Esophagus squamous epithelium (tissue), 5 donors: ENCODE results near the gene CNOT6L. TPM values are rescaled to one million over a fixed set of nuclear protein-coding genes. Genes with fewer than 3 reads are reported as not detected.

ENCODE experiments used
- DNase-seq: peaks from one replicate; lab custom pipeline; 2025; lab: John Stamatoyannopoulos, UW
- H3K27ac ChIP-seq, 4 donors: fragments of 200-600 bp; sonication (generic); one replicate each; pipeline ENCODE4 v1.5.1; 2016 to 2019; ENCODE audit warnings: mild to moderate bottlenecking in 1 of 4
- H3K27me3 ChIP-seq, 4 donors: fragments of 200-600 bp; sonication (generic); 1 replicate in 3 of 4; 2 replicates in 1 of 4; pipeline versions ENCODE4 v1.5.1 to v1.6.0; 2017 to 2021; ENCODE audit warnings: antibody characterized with exemption in 1 of 4
- H3K36me3 ChIP-seq, 3 donors: fragments of 200-600 bp; sonication (generic); one replicate each; pipeline ENCODE4 v1.5.1; 2016 to 2019
- H3K4me1 ChIP-seq, 3 donors: fragments of 200-600 bp; sonication (generic); one replicate each; pipeline ENCODE4 v1.5.1; 2017 to 2019
- H3K4me3 ChIP-seq, 4 donors: fragments of 200-600 bp; sonication (generic); 1 replicate in 3 of 4; 2 replicates in 1 of 4; pipeline ENCODE4 v1.5.1; 2016 to 2019; ENCODE audit warnings: mild to moderate bottlenecking in 2 of 4, moderate library complexity in 1 of 4
- H3K9me3 ChIP-seq, 3 donors: fragments of 200-600 bp; sonication (generic); one replicate each; pipeline ENCODE4 v1.5.1; 2016 to 2019
- CTCF ChIP-seq, 6 experiments: fragments of 450-650 bp in 4 of 6; fragments of 200-600 bp in 2 of 6; sonication (generic) in 2 of 6; IDR thresholded peaks; one replicate each; pipeline ENCODE4 v1.5.1; 2016 to 2019; ENCODE audit warnings: antibody characterized with exemption in 6 of 6, mild to moderate bottlenecking in 4 of 6, moderate library complexity in 4 of 6
- POLR2A ChIP-seq, 4 donors: fragments of 450-650 bp; IDR thresholded peaks; one replicate each; pipeline ENCODE4 v1.6.1; 2017; ENCODE audit warnings: antibody characterized with exemption in 4 of 4, mild to moderate bottlenecking in 4 of 4, moderate library complexity in 3 of 4
- WGBS, 2 donors: methylation state at CpG; one replicate each; pipeline ENCODE4 v1.1.5; 2018; 5-methylcytosine and 5-hydroxymethylcytosine counted together
- intact Hi-C: fragments of 100-400 bp; cut with DNase I; formaldehyde crosslinking; loops from one replicate; pipeline ENCODE4 v1.15.0; 2022
- total RNA-seq, 4 donors: library from RNA; depleted of rRNA; stranded (reverse); fragments of >200 nt; gene quantifications; one replicate each; pipeline ENCODE4 v1.1.0, GENCODE V29; 2016
- donor health status: DM: yes; HTN: yes; CAD: no.

The CNOT6L gene
- total RNA-seq, 4 donors from 2014 or later = 8.5 to 33.6 (median 15.7) TPM

- no peak for DNase-seq
- Histone ChIP-seq H3K4me3 (peak overlapping the region; percentile 74 to 96 (median 91)), H3K27ac (peak overlapping the region; percentile 96 to 100 (median 98)), H3K27me3 (no peaks in the 10 kb centered on the region), H3K9me3 (no peaks in the 10 kb centered on the region), H3K4me1 (peaks cover 0 to 65% (median 26%) of the 10 kb centered on the region in 3 donors), H3K36me3 (no peaks in the 10 kb centered on the region)
- TF ChIP-seq CTCF (IDR thresholded peaks at IDR 0.05) (no peak), POLR2A (IDR thresholded peaks at IDR 0.05) (no peak)
- 21% methylated on average over 8 of the region's 8 CpGs for WGBS, 2 donors
- intact Hi-C loops = loop anchor here (5.0 kb wide), 1 partner anchor 50 kb away; no protein-coding TSS in a partner anchor
Observed at GRCh38 chr4:77817304-77818072, 1.7 kb downstream of the CNOT6L start.

- intact Hi-C loops = loop anchor here (5.0 kb wide), 1 partner anchor 51 kb away; no protein-coding TSS in a partner anchor
- Histone ChIP-seq H3K4me1 (peaks cover 0 to 62% (median 22%) of the 10 kb centered on the region in 3 donors), H3K27ac (peak overlapping the region in 2 of 4 donors; percentile 18 to 31)
Observed at GRCh38 chr4:77816546-77816945, 2.6 kb downstream of the CNOT6L start.

GRCh38 chr4:77815636-77816035 is 3.5 kb downstream of the CNOT6L start:
- no peak for DNase-seq
- intact Hi-C loops = loop anchor here (5.0 kb wide), 1 partner anchor 52 kb away; no protein-coding TSS in a partner anchor
- no peaks in the 10 kb centered on the region for H3K9me3 ChIP-seq
- TF ChIP-seq POLR2A (IDR thresholded peaks at IDR 0.05) (no peak), CTCF (IDR thresholded peaks at IDR 0.05) (no peak)
- H3K4me1 ChIP-seq = peaks cover 0 to 61% (median 16%) of the 10 kb centered on the region in 3 donors
- H3K36me3 ChIP-seq = no peaks in the 10 kb centered on the region
- no peak overlapping the region for H3K27ac ChIP-seq
- no peaks in the 10 kb centered on the region for H3K27me3 ChIP-seq
- H3K4me3 ChIP-seq = no peak overlapping the region

More at GRCh38 chr4:77816546-77816945, 2.6 kb downstream of the CNOT6L start:
- Histone ChIP-seq H3K27me3 (no peaks in the 10 kb centered on the region), H3K9me3 (no peaks in the 10 kb centered on the region), H3K36me3 (no peaks in the 10 kb centered on the region), H3K4me3 (no peak overlapping the region)
- WGBS, 2 donors = 68 to 77% methylated on average over 2 of the region's 2 CpGs
- TF ChIP-seq CTCF (IDR thresholded peaks at IDR 0.05) (no peak), POLR2A (IDR thresholded peaks at IDR 0.05) (no peak)
- no peak for DNase-seq

GRCh38 chr4:77805840-77806239 is 13.3 kb downstream of the CNOT6L start:
- no peaks in the 10 kb centered on the region for H3K36me3 ChIP-seq
- no peaks in the 10 kb centered on the region for H3K27me3 ChIP-seq
- DNase-seq = no peak
- H3K4me1 ChIP-seq = peaks cover 4 to 34% (median 9%) of the 10 kb centered on the region in 3 donors
- no peak for TF ChIP-seq CTCF (IDR thresholded peaks at IDR 0.05)
- TF ChIP-seq POLR2A (IDR thresholded peaks at IDR 0.05) = no peak
- H3K9me3 ChIP-seq = no peaks in the 10 kb centered on the region
- H3K4me3 ChIP-seq = no peak overlapping the region
- WGBS, 2 donors = 64 to 73% methylated on average over 5 to 8 of the region's 8 CpGs
- intact Hi-C loops = no loop called here
- no peak overlapping the region for H3K27ac ChIP-seq

- intact Hi-C loops = no loop called here
- Histone ChIP-seq H3K9me3 (no peaks in the 10 kb centered on the region), H3K4me1 (peaks cover 7 to 42% (median 10%) of the 10 kb centered on the region in 3 donors), H3K27ac (no peak overlapping the region), H3K4me3 (no peak overlapping the region), H3K36me3 (no peaks in the 10 kb centered on the region), H3K27me3 (no peaks in the 10 kb centered on the region)
- DNase-seq = no peak
- TF ChIP-seq CTCF (IDR thresholded peaks at IDR 0.05) (no peak), POLR2A (IDR thresholded peaks at IDR 0.05) (no peak)
Observed at GRCh38 chr4:77804471-77804870, 14.7 kb downstream of the CNOT6L start.
